Measurements from ENCODE around the gene RPL31. TPM values are rescaled to one million over a fixed set of nuclear protein-coding genes. Genes with fewer than 3 reads are reported as not detected.
A peak's percentile ranks its signal among the peaks of the same experiment; 100 is the strongest.

Gene RPL31
- total RNA-seq, 1 donor from 2014 or later: 1,439 TPM

GRCh38 chr2:101026253-101026701, 24.2 kb downstream of the RPL31 start:
- peaks cover 19% of the 10 kb centered on the region for H3K4me1 Mint-ChIP-seq
- peaks cover 24% of the 10 kb centered on the region for H3K36me3 Mint-ChIP-seq (ENCODE audit: low read depth)
- H3K27me3 Mint-ChIP-seq (ENCODE audit: low read depth): no peaks in the 10 kb centered on the region
- H3K4me3 Mint-ChIP-seq: no peak overlapping the region
- TF ChIP-seq CTCF (conservative IDR thresholded peaks at IDR 0.05): no peak
- H3K27ac Mint-ChIP-seq (ENCODE audit: unreplicated experiment): peak overlapping the region; percentile 71
- no peak for DNase-seq (ENCODE audit: low read depth, low spot score)
- peaks cover 4% of the 10 kb centered on the region for H3K9me3 Mint-ChIP-seq

DNA sequence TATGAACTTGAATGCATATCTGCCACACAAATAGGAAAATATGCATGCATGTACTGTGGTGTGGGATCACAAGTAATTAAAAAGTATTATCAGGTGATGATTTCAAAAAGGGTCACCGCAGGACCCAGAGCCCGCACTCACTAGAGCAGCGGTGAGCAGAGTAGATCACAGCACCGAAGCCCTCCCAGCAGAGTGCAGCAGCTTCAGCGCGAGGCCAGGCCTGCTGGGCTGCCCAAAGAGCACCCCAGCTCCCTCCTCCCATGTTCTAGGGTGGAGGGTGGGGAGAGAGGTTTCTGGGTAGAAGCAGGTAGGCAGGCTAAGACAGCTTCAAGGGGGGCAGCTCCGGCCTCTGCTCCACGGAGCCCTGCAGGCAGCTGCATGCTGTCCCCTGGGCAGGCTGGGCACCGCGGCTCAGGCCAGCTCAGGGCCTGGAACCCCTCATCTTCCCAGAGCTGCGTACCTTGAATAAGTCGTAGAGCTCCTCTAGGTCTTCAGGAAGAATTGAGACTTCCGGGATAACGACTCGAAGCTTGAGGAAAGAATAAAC, 24.9 kb downstream of the RPL31 start:
- Mint-ChIP-seq H3K36me3 (ENCODE audit: low read depth) (peaks cover 25% of the 10 kb centered on the region), H3K4me1 (peaks cover 19% of the 10 kb centered on the region), H3K27me3 (ENCODE audit: low read depth) (no peaks in the 10 kb centered on the region), H3K9me3 (peaks cover 4% of the 10 kb centered on the region), H3K4me3 (no peak overlapping the region), H3K27ac (ENCODE audit: unreplicated experiment) (no peak overlapping the region)
- no peak for TF ChIP-seq CTCF (conservative IDR thresholded peaks at IDR 0.05)
- no peak for DNase-seq (ENCODE audit: low read depth, low spot score)

DNA sequence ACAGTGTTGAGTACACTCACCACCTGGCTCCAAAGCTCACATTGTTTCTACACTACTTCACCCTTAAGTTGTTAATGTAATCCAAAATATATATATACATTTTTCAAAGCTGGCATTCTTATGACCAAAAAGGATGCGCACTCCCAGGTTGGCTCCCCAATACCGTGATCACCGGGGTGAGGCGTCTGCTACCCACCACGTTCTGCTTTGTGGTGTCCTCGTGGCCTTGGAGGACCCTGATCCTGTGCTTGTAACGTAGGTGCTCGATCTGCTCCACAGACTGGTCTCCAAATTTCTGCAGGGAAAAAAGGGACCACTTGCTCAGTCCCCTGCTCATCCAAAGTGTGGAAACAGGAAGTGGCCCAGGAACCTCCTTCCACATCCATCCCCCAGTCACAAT, 25.8 kb downstream of the RPL31 start:
- H3K4me3 Mint-ChIP-seq: no peak overlapping the region
- H3K36me3 Mint-ChIP-seq (ENCODE audit: low read depth): peaks cover 21% of the 10 kb centered on the region
- TF ChIP-seq CTCF (conservative IDR thresholded peaks at IDR 0.05): no peak
- H3K9me3 Mint-ChIP-seq: peaks cover 4% of the 10 kb centered on the region
- peak overlapping the region; percentile 6 for H3K27ac Mint-ChIP-seq (ENCODE audit: unreplicated experiment)
- no peaks in the 10 kb centered on the region for H3K27me3 Mint-ChIP-seq (ENCODE audit: low read depth)
- DNase-seq (ENCODE audit: low read depth, low spot score): no peak
- H3K4me1 Mint-ChIP-seq: peaks cover 19% of the 10 kb centered on the region

GRCh38 chr2:101030866-101031554, 28.9 kb downstream of the RPL31 start:
- no peak for DNase-seq (ENCODE audit: low read depth, low spot score)
- Mint-ChIP-seq H3K27ac (ENCODE audit: unreplicated experiment) (no peak overlapping the region), H3K4me3 (no peak overlapping the region), H3K9me3 (peaks cover 4% of the 10 kb centered on the region), H3K27me3 (ENCODE audit: low read depth) (no peaks in the 10 kb centered on the region), H3K4me1 (peaks cover 9% of the 10 kb centered on the region), H3K36me3 (ENCODE audit: low read depth) (peaks cover 12% of the 10 kb centered on the region)
- TF ChIP-seq CTCF (conservative IDR thresholded peaks at IDR 0.05): no peak

DNA sequence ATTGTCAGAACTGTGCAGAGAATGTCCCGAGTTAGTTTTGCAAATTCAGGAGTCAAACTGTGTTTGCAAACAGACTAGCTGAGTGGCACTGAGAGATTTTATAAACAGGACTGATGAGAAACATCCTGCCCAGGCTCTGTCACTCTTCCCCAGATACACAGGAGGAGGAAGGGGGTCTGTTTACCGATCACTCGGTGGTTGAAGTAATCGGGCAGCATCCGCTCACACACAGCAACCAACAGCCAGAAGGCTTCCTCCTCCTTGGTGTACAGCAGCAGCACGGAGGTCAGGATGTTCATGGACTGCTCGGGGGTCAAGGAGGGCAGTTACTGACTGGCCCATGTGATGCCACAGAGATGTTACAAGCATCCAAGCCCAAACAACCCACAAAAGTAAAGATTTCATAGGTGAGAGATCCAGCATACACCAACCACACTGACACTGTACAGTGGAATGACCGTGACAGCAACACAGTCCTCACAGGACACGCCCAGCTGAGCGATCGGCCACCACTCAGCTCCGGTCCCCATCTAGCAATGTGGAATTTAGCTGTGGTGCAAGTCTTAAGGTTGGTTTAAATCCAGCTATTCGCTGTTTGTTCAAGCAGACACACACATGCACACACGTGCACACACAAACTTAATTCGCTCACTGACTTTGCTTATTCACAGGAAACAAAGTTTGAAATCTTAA, 30.1 kb downstream of the RPL31 start:
- DNase-seq (ENCODE audit: low read depth, low spot score): no peak
- H3K27me3 Mint-ChIP-seq (ENCODE audit: low read depth): no peaks in the 10 kb centered on the region
- no peak overlapping the region for H3K4me3 Mint-ChIP-seq
- H3K27ac Mint-ChIP-seq (ENCODE audit: unreplicated experiment): no peak overlapping the region
- peaks cover 12% of the 10 kb centered on the region for H3K36me3 Mint-ChIP-seq (ENCODE audit: low read depth)
- no peak for TF ChIP-seq CTCF (conservative IDR thresholded peaks at IDR 0.05)
- peaks cover 4% of the 10 kb centered on the region for H3K9me3 Mint-ChIP-seq
- no peaks in the 10 kb centered on the region for H3K4me1 Mint-ChIP-seq
